Measurements from ENCODE around the gene ZFYVE28. TPM values are rescaled to one million over a fixed set of nuclear protein-coding genes. Genes with fewer than 3 reads are reported as not detected.

Gene ZFYVE28
- polyA plus RNA-seq, 1 of the 3 experiments (the other 2 are of a cell fraction), result 3.2 TPM

- Histone ChIP-seq H3K27ac (ENCODE audit: low read depth in 2 of 2, low read length in 1 of 2) (no peak overlapping the region), H3K4me1 (ENCODE audit: control insufficient read depth in 1 of 2, insufficient read depth in 2 of 2, low read depth in 1 of 2, low read length in 1 of 2) (peaks cover 0 to 8% of the 10 kb centered on the region in 2 experiments; a peak in 1 of 4 replicates), H4K20me1 (ENCODE audit: insufficient read depth) (no peaks in the 10 kb centered on the region), H3K9me2 (no peaks in the 10 kb centered on the region), H3K4me2 (no peak overlapping the region), H3K4me3 (ENCODE audit: low read depth in 2 of 2, low read length in 1 of 2) (no peak overlapping the region), H3K36me3 (replicated peaks in 1 of 2; ENCODE audit: control insufficient read depth in 1 of 2, insufficient read depth in 2 of 2, low read length in 1 of 2) (no peaks in the 10 kb centered on the region), H3F3A (replicated peaks; ENCODE audit: insufficient read depth) (no peaks in the 10 kb centered on the region), H2AFZ (ENCODE audit: low read depth) (no peak overlapping the region), H3K79me2 (ENCODE audit: insufficient read depth) (no peaks in the 10 kb centered on the region), H3K9ac (no peak overlapping the region), H3K27me3 (ENCODE audit: insufficient read depth) (peaks cover 31% of the 10 kb centered on the region), H3K9me3 (no peaks in the 10 kb centered on the region)
- CTCF ChIA-PET, result interaction anchor here (0.7 to 2.7 kb wide), 3 partner anchors 12 to 38 kb away, joined by 3 to 9 read pairs (median 4); no protein-coding TSS in a partner anchor
- DNase-seq, result no peak
- POLR2A ChIA-PET, result no interaction called here
- TF ChIP-seq TAF1 (IDR thresholded peaks at IDR 0.05; ENCODE audit: borderline replicate concordance, low read depth, low read length) (no peak), USF2 (IDR thresholded peaks at IDR 0.05; ENCODE audit: borderline replicate concordance, low read depth, low read length) (no peak), FOXJ3 (CRISPR knock-in tag; IDR thresholded peaks at IDR 0.05) (no peak), FOXM1 (IDR thresholded peaks at IDR 0.05; ENCODE audit: low read depth) (no peak), IRF3 (IDR thresholded peaks at IDR 0.05; ENCODE audit: low read depth, low read length) (no peak), CHD2 (IDR thresholded peaks at IDR 0.05; ENCODE audit: low read length, partially characterized antibody) (no peak), POLR2AphosphoS5 (IDR thresholded peaks at IDR 0.05; ENCODE audit: low read depth, low read length) (no peak), ZBTB33 (IDR thresholded peaks at IDR 0.05; ENCODE audit: borderline replicate concordance, low read depth) (no peak), RAD21 (IDR thresholded peaks at IDR 0.05; ENCODE audit: low read length) (no peak), FOSL2 (IDR thresholded peaks at IDR 0.05; ENCODE audit: borderline replicate concordance, low read depth) (no peak), NRF1 (IDR thresholded peaks at IDR 0.05; ENCODE audit: low read depth, low read length) (no peak), GABPA (IDR thresholded peaks at IDR 0.05; ENCODE audit: low read depth) (no peak), GATA2 (CRISPR knock-in tag; IDR thresholded peaks at IDR 0.05) (no peak), USF1 (IDR thresholded peaks at IDR 0.05; ENCODE audit: borderline replicate concordance, low read depth) (no peak)
- WGBS (ENCODE audit: low lambda C conversion rate), result 74% methylated on average over 9 of the region's 10 CpGs
Observed at GRCh38 chr4:2424581-2424980, 6.1 kb upstream of the ZFYVE28 start.

Data from SK-N-SH (cell line).